Cardiac muscle cell (in vitro differentiated cells and primary cell): ENCODE measurements around the gene TAOK3. TPM values are rescaled to one million over a fixed set of nuclear protein-coding genes. Genes with fewer than 3 reads are reported as not detected.
A peak's percentile ranks its signal among the peaks of the same experiment; 100 is the strongest.

ENCODE experiments used
- DNase-seq, 2 donors: peaks; one replicate each; pipeline versions ENCODE4 v3.0.0 to v3.0.0-alpha.2; 2010 to 2017; ENCODE audit warnings: low read depth in 1 of 2, low spot score in 1 of 2
- H3K27ac ChIP-seq: fragments of 200-600 bp; sonication (generic); 2 replicates; pipeline ENCODE4 v1.5.1; 2016
- H3K27me3 ChIP-seq: fragments of 200-600 bp; sonication (generic); 2 replicates; pipeline ENCODE4 v1.6.0; 2016; ENCODE audit warnings: control low read depth
- H3K36me3 ChIP-seq: fragments of 200-600 bp; sonication (generic); 2 replicates; pipeline ENCODE4 v1.5.1; 2016; ENCODE audit warnings: control low read depth
- H3K4me1 ChIP-seq: fragments of 200-600 bp; sonication (generic); 2 replicates; pipeline ENCODE4 v1.8.1; 2017; ENCODE audit warnings: low read depth, mild to moderate bottlenecking, mixed run types
- H3K4me3 ChIP-seq: fragments of 200-600 bp; sonication (generic); 2 replicates; pipeline ENCODE4 v1.5.1; 2016; ENCODE audit warnings: mild to moderate bottlenecking
- H3K9me3 ChIP-seq: fragments of 200-600 bp; sonication (generic); 2 replicates; pipeline ENCODE4 v1.5.1; 2017; ENCODE audit warnings: low read depth, mild to moderate bottlenecking, control low read depth
- CTCF ChIP-seq: IDR thresholded peaks from 2 replicates; pipeline ENCODE4 v1.5.1; 2012; ENCODE audit warnings: low read depth, mild to moderate bottlenecking, low read length
- polyA plus RNA-seq: library from polyadenylated mRNA; unstranded; fragments of >200 nt; fragmentation: Nextera tagmentation; extraction: Ambion mirVana; gene quantifications from 2 replicates; pipeline ENCODE4 v1.2.1, GENCODE V29; 2016
- total RNA-seq: library from RNA; depleted of rRNA; stranded (reverse); fragments of >200 nt; gene quantifications from 2 replicates; pipeline ENCODE4 v1.2.3, GENCODE V29; 2016

The TAOK3 gene
- total and polyA plus RNA-seq, 2 experiments from 2014 or later: 10.5 to 13.9 TPM

DNA sequence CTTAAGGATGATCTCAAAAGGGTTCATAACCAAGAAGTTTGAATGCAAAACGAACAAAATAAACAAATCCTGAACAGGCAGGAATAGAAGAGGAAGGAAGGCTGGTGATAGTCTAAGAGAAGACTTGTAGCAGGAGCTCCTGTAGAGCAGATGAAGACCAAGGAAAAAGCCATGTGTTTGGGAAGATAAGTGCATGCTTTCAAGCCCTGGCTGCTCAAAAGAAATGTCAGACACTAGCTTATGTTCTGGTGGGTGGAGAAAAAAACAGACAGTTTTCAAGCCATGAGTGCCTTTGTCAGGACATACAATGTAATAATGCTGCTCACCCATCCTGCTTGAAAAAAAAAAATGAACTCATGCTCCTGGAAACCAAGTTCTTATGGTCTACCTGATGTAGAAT lies 27.4 kb downstream of the TAOK3 start:
- TF ChIP-seq CTCF: no peak
- peak in 1 of 2 donors; percentile 17 for DNase-seq
- no peak overlapping the region for H3K4me3 ChIP-seq
- H3K9me3 ChIP-seq: no peaks in the 10 kb centered on the region
- H3K27me3 ChIP-seq: no peaks in the 10 kb centered on the region
- peaks cover 28% of the 10 kb centered on the region for H3K4me1 ChIP-seq
- H3K36me3 ChIP-seq: no peaks in the 10 kb centered on the region
- H3K27ac ChIP-seq: no peak overlapping the region

GRCh38 chr12:118344829-118345228 lies 27.9 kb downstream of the TAOK3 start:
- Histone ChIP-seq H3K27ac (no peak overlapping the region), H3K36me3 (no peaks in the 10 kb centered on the region), H3K27me3 (no peaks in the 10 kb centered on the region), H3K9me3 (no peaks in the 10 kb centered on the region), H3K4me3 (no peak overlapping the region), H3K4me1 (peaks cover 28% of the 10 kb centered on the region)
- no peak for TF ChIP-seq CTCF
- DNase-seq: no peak

GRCh38 chr12:118342090-118342489 lies 30.6 kb downstream of the TAOK3 start:
- no peak for DNase-seq
- Histone ChIP-seq H3K27ac (no peak overlapping the region), H3K36me3 (no peaks in the 10 kb centered on the region), H3K27me3 (no peaks in the 10 kb centered on the region), H3K4me3 (no peak overlapping the region), H3K4me1 (peaks cover 28% of the 10 kb centered on the region), H3K9me3 (no peaks in the 10 kb centered on the region)
- no peak for TF ChIP-seq CTCF

GRCh38 chr12:118337194-118337838 lies 35.4 kb downstream of the TAOK3 start:
- no peak for TF ChIP-seq CTCF
- Histone ChIP-seq H3K27ac (no peak overlapping the region), H3K9me3 (no peaks in the 10 kb centered on the region), H3K36me3 (no peaks in the 10 kb centered on the region), H3K4me3 (no peak overlapping the region), H3K27me3 (no peaks in the 10 kb centered on the region), H3K4me1 (no peaks in the 10 kb centered on the region)
- peak in 1 of 2 donors; percentile 52 for DNase-seq

DNA sequence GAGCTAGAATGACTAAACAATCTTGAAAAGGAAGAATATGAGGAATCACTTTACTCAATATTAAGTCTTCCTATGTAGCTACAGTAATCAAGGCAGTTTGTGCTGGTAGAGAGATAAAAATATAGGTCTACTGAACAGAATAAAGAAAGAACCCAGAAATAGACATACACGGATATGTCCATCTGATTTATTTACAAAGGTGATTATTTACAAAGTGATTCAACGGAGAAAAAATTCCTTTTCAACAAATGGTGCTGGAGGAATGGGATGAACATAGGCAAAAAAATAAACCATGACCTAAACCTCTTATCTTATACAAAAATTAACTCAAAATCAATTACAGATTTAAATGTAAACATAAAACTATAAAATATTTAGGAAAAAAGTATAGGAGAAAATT lies 36.6 kb downstream of the TAOK3 start:
- Histone ChIP-seq H3K27me3 (no peaks in the 10 kb centered on the region), H3K4me1 (no peaks in the 10 kb centered on the region), H3K4me3 (no peak overlapping the region), H3K36me3 (no peaks in the 10 kb centered on the region), H3K9me3 (no peaks in the 10 kb centered on the region), H3K27ac (no peak overlapping the region)
- DNase-seq: no peak
- TF ChIP-seq CTCF: no peak
